A549 (cell line): Measurements from ENCODE around the gene RDH5. TPM values are rescaled to one million over a fixed set of nuclear protein-coding genes. Genes with fewer than 3 reads are reported as not detected.

Experiments used
- ATAC-seq, 2 experiments: fragments of 200-7000 bp in 1 of 2; fragments of >200 bp in 1 of 2; cut with Nextera tagmentation in 1 of 2; cut with Tn5 transposase in 1 of 2; 3 replicates each; pipeline versions ENCODE4 v1.8.0 to v1.9.1; 2018 to 2020; ENCODE audit warnings: mild to moderate bottlenecking in 1 of 2, moderate library complexity in 1 of 2
- CTCF ChIA-PET: fragments of 300-600 bp; sonication (Branson Sonifier 250); formaldehyde crosslinking; extraction: SDS; loops from one replicate; lab custom pipeline; 2021; ENCODE audit warnings: antibody characterized with exemption, inconsistent platforms; lab: Yijun Ruan, JAX
- POLR2A ChIA-PET: fragments of 350-600 bp; formaldehyde crosslinking; extraction: SDS; loops from one replicate; lab custom pipeline; 2021; ENCODE audit warnings: antibody characterized with exemption, inconsistent platforms; lab: Yijun Ruan, JAX
- DNase-seq, 2 experiments: peaks; one replicate each; pipeline versions ENCODE4 v3.0.0 to v3.0.0-alpha.2; 2011 to 2016; ENCODE audit warnings: low read depth in 1 of 2, low spot score in 1 of 2
- FAIRE-seq: peaks from 2 replicates; lab custom pipeline; 2011; peaks lifted over from hg19 to GRCh38; lab: Jason Lieb, UNC
- H3K27ac ChIP-seq, 2 experiments: fragments of >200 bp; sonication (Bioruptor Twin); formaldehyde crosslinking; 3 replicates each; pipeline ENCODE4 v1.5.1; 2016 to 2017
- H3K4me1 ChIP-seq: fragments of >200 bp; sonication (Bioruptor Twin); formaldehyde crosslinking; 3 replicates; pipeline ENCODE4 v1.6.1; 2016
- H3K4me2 ChIP-seq: fragments of >200 bp; sonication (Bioruptor Twin); formaldehyde crosslinking; 3 replicates; pipeline ENCODE4 v1.6.1; 2016
- H3K4me3 ChIP-seq: fragments of >200 bp; sonication (Bioruptor Twin); formaldehyde crosslinking; 3 replicates; pipeline ENCODE4 v1.5.1; 2016
- H3K9me3 ChIP-seq: fragments of >200 bp; sonication (Bioruptor Twin); formaldehyde crosslinking; 3 replicates; pipeline ENCODE4 v1.6.1; 2016
- BHLHE40 ChIP-seq: IDR thresholded peaks from 2 replicates; pipeline ENCODE4 v1.6.1; 2012; ENCODE audit warnings: low read depth, low read length, inconsistent platforms
- CBX8 ChIP-seq: fragments of 200-600 bp; sonication (generic); IDR thresholded peaks from 2 replicates; pipeline ENCODE4 v1.6.1; 2016
- CEBPB ChIP-seq, 2 experiments: fragments of >200 bp in 1 of 2; sonication (Bioruptor Twin) in 1 of 2; formaldehyde crosslinking in 1 of 2; IDR thresholded peaks; 2 replicates each; pipeline ENCODE4 v1.6.1; 2012 to 2016
- CHD2 ChIP-seq: fragments of 150-350 bp; IDR thresholded peaks from 2 replicates; pipeline ENCODE4 v1.6.1; 2014; ENCODE audit warnings: low read length; ENCODE audit not compliant: partially characterized antibody
- CHD4 ChIP-seq: fragments of 200-600 bp; sonication (generic); IDR thresholded peaks from 2 replicates; pipeline ENCODE4 v1.6.1; 2016; ENCODE audit warnings: antibody characterized with exemption, mild to moderate bottlenecking, borderline replicate concordance
- EHF ChIP-seq: fragments of 250-450 bp; sonication (Bioruptor Pico); IDR thresholded peaks from 2 replicates; pipeline ENCODE4 v1.5.0; 2020; ENCODE audit warnings: mild to moderate bottlenecking
- EP300 ChIP-seq, 2 experiments: fragments of >200 bp; sonication (Bioruptor Twin); formaldehyde crosslinking; IDR thresholded peaks; 2 replicates in 1 of 2; 3 replicates in 1 of 2; pipeline ENCODE4 v1.6.1; 2016 to 2017
- ESRRA ChIP-seq: fragments of 150-350 bp; IDR thresholded peaks from 2 replicates; pipeline ENCODE4 v1.6.1; 2014; ENCODE audit warnings: mild to moderate bottlenecking, low read length, borderline replicate concordance
- FOSL2 ChIP-seq, 2 experiments: fragments of 450-650 bp in 1 of 2; fragments of >200 bp in 1 of 2; sonication (Bioruptor Twin) in 1 of 2; formaldehyde crosslinking; IDR thresholded peaks; 2 replicates each; pipeline versions ENCODE4 v1.5.0 to v1.6.1; 2016 to 2020; ENCODE audit warnings: mild to moderate bottlenecking in 1 of 2, moderate library complexity in 1 of 2
- GATA3 ChIP-seq: IDR thresholded peaks from 2 replicates; pipeline ENCODE4 v1.6.1; 2012; ENCODE audit warnings: borderline replicate concordance
- HDAC2 ChIP-seq: fragments of 200-600 bp; sonication (generic); IDR thresholded peaks from 2 replicates; pipeline ENCODE4 v1.6.1; 2016
- HEYL ChIP-seq: fragments of 250-450 bp; sonication (Bioruptor Pico); IDR thresholded peaks from 2 replicates; pipeline ENCODE4 v1.8.0; 2021; ENCODE audit warnings: mild to moderate bottlenecking, moderate library complexity
- HOXA7 ChIP-seq: fragments of 250-450 bp; sonication (Bioruptor Pico); IDR thresholded peaks from 2 replicates; pipeline ENCODE4 v1.5.0; 2020; ENCODE audit warnings: mild to moderate bottlenecking, moderate library complexity
- HOXB5 ChIP-seq: fragments of 250-450 bp; sonication (Bioruptor Pico); IDR thresholded peaks from 2 replicates; pipeline ENCODE4 v1.5.0; 2020; ENCODE audit warnings: mild to moderate bottlenecking, moderate library complexity
- KDM1A ChIP-seq: fragments of 200-600 bp; sonication (generic); IDR thresholded peaks from 2 replicates; pipeline ENCODE4 v1.6.1; 2016; ENCODE audit warnings: low read depth, mild to moderate bottlenecking
- MAZ ChIP-seq: fragments of 150-350 bp; IDR thresholded peaks from 2 replicates; pipeline ENCODE4 v1.6.1; 2014; ENCODE audit warnings: antibody characterized with exemption, low read depth, low read length, borderline replicate concordance
- MYC ChIP-seq: IDR thresholded peaks from 2 replicates; pipeline ENCODE4 v1.6.1; 2012; ENCODE audit warnings: mild to moderate bottlenecking, inconsistent platforms, low read length, improper control_type of control experiment, borderline replicate concordance
- NFE2L2 ChIP-seq: fragments of 150-350 bp; conservative IDR thresholded peaks from 2 replicates; pipeline ENCODE4 v1.6.1; 2014; ENCODE audit warnings: low read length
- RARB ChIP-seq: fragments of 250-450 bp; sonication (Bioruptor Pico); IDR thresholded peaks from 2 replicates; pipeline ENCODE4 v1.8.0; 2021; ENCODE audit warnings: mild to moderate bottlenecking, moderate library complexity
- RCOR1 ChIP-seq: fragments of 150-350 bp; IDR thresholded peaks from 2 replicates; pipeline ENCODE4 v1.6.1; 2014; ENCODE audit warnings: antibody characterized with exemption, low read length, low read depth
- RFX5 ChIP-seq: fragments of 450-650 bp; IDR thresholded peaks from 2 replicates; pipeline ENCODE4 v1.7.1; 2014; ENCODE audit warnings: antibody characterized with exemption, mild to moderate bottlenecking, moderate library complexity
- ZSCAN20 ChIP-seq: fragments of 250-450 bp; sonication (Bioruptor Pico); IDR thresholded peaks from 2 replicates; pipeline ENCODE4 v1.8.0; 2022; ENCODE audit warnings: mild to moderate bottlenecking, moderate library complexity
- WGBS: methylation state at CpG from one replicate; pipeline ENCODE4 v1.1.6; 2017; ENCODE audit errors: missing lambda C conversion rate; 5-methylcytosine and 5-hydroxymethylcytosine counted together
- polyA plus RNA-seq, 4 experiments: library from polyadenylated mRNA; depleted of rRNA in 3 of 4; stranded (reverse); fragments of >200 nt; fragmentation: RNase III in 1 of 4; extraction: RNeasy Plus Mini Kit Qiagen cat#74134 plus additional on column Dnase treatment in 1 of 4; gene quantifications; 2 replicates in 3 of 4; 3 replicates in 1 of 4; pipeline ENCODE4 v1.2.3, GENCODE V29; 2011 to 2017
- TF ChIP-seq, protein P1 (sequence below): fragments of >200 bp; sonication (Bioruptor Twin); formaldehyde crosslinking; IDR thresholded peaks from 3 replicates; pipeline ENCODE4 v1.5.1; 2016
- TF ChIP-seq, protein P2 (sequence below): fragments of 450-650 bp; IDR thresholded peaks from 2 replicates; pipeline ENCODE4 v1.6.1; 2014; ENCODE audit warnings: antibody characterized with exemption
- TF ChIP-seq, protein P3 (sequence below): fragments of 200-600 bp; sonication (generic); IDR thresholded peaks from 2 replicates; pipeline ENCODE4 v1.6.1; 2016; ENCODE audit warnings: antibody characterized with exemption, mild to moderate bottlenecking, moderate library complexity
- TF ChIP-seq, protein P4 (sequence below): fragments of 150-350 bp; IDR thresholded peaks from 2 replicates; pipeline ENCODE4 v1.6.1; 2014; ENCODE audit warnings: low read depth, mild to moderate bottlenecking, low read length

Gene RDH5
- polyA plus RNA-seq, 2 of the 4 experiments (the other 2 are of a cell fraction), result 4.1 to 9.1 TPM

DNA sequence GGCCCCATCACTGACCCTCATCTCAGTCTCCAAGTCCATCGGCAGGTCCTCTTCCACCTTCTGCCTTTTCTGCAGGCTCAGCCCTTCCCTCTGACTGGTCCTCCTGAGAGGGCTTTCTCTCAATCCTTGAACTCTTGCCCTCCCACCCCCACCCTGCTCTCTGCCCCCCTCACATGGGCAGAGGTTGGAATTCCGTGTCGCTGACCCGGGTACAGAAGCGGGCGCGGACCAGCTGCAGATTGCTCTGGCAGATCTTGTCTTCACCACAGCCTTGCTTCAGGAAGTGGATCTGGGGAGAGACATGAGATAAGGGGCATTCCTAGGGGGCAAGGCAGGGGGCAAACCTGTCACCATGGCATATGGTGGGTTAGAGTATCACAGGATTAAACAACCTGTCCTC, 24.8 kb upstream of the RDH5 start:
- WGBS, result 46% methylated on average over 7 of the region's 7 CpGs
- no peak overlapping the region for H3K4me3 ChIP-seq

DNA sequence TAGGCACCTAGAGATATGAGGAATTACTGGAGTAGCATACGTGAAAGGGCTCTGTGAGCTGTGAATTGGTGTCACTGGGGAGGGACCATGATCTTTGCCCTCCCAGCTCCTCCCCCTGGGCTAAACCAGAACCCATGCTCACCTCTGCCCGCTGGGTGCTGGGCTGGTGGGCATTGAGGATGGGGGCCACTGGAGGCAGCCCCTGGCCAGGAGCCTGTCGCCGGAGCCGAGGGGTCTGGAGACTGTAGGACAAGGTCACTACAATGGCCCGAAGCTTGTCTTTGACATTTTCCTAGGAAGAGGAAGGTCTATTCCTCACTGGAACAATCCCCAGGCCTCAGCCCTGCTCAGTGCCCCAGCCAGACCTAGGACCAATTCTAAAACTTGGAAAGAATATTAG, 24.1 kb upstream of the RDH5 start:
- Histone ChIP-seq H3K9me3 (no peaks in the 10 kb centered on the region), H3K4me1 (no peaks in the 10 kb centered on the region), H3K4me2 (no peak overlapping the region), H3K27ac (no peak overlapping the region), H3K4me3 (no peak overlapping the region)
- CTCF ChIA-PET, result interaction anchor here (0.9 to 1.7 kb wide), 5 partner anchors 9 to 15 kb away, joined by 3 to 5 read pairs (median 3); a partner anchor contains a TSS
- no peak for DNase-seq
- no peak for FAIRE-seq
- 67% methylated on average over 6 of the region's 6 CpGs for WGBS
- ATAC-seq, result no peak
- TF ChIP-seq HEYL (CRISPR knock-in tag) (no peak), CBX8 (no peak), NFE2L2 (no peak), HOXB5 (CRISPR knock-in tag) (no peak), HDAC2 (no peak), CHD2 (no peak), MAZ (no peak), MYC (no peak)
- POLR2A ChIA-PET, result no interaction called here

More for the DNA sequence above, 24.8 kb upstream of the RDH5 start:
- no peak for TF ChIP-seq FOSL2 (IDR thresholded peaks at IDR 0.05)
- no peak for TF ChIP-seq FOSL2 (CRISPR knock-in tag; IDR thresholded peaks at IDR 0.05)
- no peak for TF ChIP-seq EHF
- TF ChIP-seq, protein P1, sequence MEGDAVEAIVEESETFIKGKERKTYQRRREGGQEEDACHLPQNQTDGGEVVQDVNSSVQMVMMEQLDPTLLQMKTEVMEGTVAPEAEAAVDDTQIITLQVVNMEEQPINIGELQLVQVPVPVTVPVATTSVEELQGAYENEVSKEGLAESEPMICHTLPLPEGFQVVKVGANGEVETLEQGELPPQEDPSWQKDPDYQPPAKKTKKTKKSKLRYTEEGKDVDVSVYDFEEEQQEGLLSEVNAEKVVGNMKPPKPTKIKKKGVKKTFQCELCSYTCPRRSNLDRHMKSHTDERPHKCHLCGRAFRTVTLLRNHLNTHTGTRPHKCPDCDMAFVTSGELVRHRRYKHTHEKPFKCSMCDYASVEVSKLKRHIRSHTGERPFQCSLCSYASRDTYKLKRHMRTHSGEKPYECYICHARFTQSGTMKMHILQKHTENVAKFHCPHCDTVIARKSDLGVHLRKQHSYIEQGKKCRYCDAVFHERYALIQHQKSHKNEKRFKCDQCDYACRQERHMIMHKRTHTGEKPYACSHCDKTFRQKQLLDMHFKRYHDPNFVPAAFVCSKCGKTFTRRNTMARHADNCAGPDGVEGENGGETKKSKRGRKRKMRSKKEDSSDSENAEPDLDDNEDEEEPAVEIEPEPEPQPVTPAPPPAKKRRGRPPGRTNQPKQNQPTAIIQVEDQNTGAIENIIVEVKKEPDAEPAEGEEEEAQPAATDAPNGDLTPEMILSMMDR, result no peak
- no peak for TF ChIP-seq MAZ
- TF ChIP-seq ESRRA, result no peak
- TF ChIP-seq KDM1A, result no peak
- TF ChIP-seq, protein P2, sequence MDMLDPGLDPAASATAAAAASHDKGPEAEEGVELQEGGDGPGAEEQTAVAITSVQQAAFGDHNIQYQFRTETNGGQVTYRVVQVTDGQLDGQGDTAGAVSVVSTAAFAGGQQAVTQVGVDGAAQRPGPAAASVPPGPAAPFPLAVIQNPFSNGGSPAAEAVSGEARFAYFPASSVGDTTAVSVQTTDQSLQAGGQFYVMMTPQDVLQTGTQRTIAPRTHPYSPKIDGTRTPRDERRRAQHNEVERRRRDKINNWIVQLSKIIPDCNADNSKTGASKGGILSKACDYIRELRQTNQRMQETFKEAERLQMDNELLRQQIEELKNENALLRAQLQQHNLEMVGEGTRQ, result no peak
- TF ChIP-seq CHD4, result no peak
- TF ChIP-seq, all 56 proteins: peak for 0
- Histone ChIP-seq H3K9me3 (no peaks in the 10 kb centered on the region), H3K4me2 (no peak overlapping the region), H3K27ac (no peak overlapping the region), H3K4me1 (no peaks in the 10 kb centered on the region)
- CTCF ChIA-PET, result interaction anchor here (1.3 to 1.7 kb wide), 2 partner anchors 10 to 14 kb away, joined by 5 read pairs; a partner anchor contains a TSS
- no peak for DNase-seq
- no peak for ATAC-seq
- POLR2A ChIA-PET, result no interaction called here
- FAIRE-seq, result no peak

DNA sequence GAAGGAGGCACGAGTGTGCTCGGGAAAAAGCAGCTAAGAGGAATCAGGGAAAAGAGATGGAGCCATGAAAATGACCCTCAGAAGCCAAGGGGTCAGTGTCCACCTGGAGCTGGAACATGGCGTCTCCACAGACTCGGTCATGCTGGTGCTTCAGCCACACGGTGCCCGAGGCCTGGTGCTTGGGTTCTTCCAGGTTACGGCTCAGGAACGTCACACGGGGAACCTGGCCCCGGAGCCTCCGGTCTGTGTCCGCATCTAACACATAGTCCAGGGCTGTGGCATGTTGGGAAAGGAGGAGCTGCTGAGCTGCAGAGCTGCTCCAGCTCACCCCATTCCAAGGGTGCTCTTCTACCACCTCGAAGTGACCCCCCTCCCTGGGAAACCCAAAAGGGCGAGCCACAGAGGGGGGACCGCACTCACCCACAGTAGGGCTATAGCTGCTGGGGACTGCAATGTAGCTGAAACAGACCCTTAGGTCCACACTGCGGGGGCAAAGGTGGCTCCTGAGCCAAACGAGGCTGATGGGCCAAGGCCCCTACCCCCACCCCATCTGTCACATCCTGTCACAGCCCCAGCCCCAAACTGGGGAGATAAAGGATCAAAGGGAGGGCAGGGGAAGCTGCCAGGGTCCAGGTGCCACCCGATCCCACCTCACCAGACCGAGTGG, 23.3 kb upstream of the RDH5 start:
- Histone ChIP-seq H3K27ac (no peak overlapping the region), H3K4me1 (no peaks in the 10 kb centered on the region), H3K4me2 (no peak overlapping the region), H3K9me3 (no peaks in the 10 kb centered on the region), H3K4me3 (no peak overlapping the region)
- WGBS, result 53% methylated on average over 17 of the region's 19 CpGs
- ATAC-seq (no peak), FAIRE-seq (no peak), DNase-seq (no peak)
- ChIA-PET POLR2A (no interaction called here), CTCF (interaction anchor here (1.1 to 1.7 kb wide), 5 partner anchors 9 to 15 kb away, joined by 3 to 5 read pairs (median 3); a partner anchor contains a TSS)
- TF ChIP-seq EP300 (IDR thresholded peaks at IDR 0.05) (no peak), GATA3 (no peak), CHD2 (no peak), HOXA7 (CRISPR knock-in tag) (no peak), RARB (CRISPR knock-in tag) (no peak), BHLHE40 (no peak), CEBPB (IDR thresholded peaks at IDR 0.05) (no peak), CHD4 (no peak), RFX5 (no peak), RCOR1 (no peak), CBX8 (no peak), ZSCAN20 (CRISPR knock-in tag) (no peak)
- TF ChIP-seq, protein P3, sequence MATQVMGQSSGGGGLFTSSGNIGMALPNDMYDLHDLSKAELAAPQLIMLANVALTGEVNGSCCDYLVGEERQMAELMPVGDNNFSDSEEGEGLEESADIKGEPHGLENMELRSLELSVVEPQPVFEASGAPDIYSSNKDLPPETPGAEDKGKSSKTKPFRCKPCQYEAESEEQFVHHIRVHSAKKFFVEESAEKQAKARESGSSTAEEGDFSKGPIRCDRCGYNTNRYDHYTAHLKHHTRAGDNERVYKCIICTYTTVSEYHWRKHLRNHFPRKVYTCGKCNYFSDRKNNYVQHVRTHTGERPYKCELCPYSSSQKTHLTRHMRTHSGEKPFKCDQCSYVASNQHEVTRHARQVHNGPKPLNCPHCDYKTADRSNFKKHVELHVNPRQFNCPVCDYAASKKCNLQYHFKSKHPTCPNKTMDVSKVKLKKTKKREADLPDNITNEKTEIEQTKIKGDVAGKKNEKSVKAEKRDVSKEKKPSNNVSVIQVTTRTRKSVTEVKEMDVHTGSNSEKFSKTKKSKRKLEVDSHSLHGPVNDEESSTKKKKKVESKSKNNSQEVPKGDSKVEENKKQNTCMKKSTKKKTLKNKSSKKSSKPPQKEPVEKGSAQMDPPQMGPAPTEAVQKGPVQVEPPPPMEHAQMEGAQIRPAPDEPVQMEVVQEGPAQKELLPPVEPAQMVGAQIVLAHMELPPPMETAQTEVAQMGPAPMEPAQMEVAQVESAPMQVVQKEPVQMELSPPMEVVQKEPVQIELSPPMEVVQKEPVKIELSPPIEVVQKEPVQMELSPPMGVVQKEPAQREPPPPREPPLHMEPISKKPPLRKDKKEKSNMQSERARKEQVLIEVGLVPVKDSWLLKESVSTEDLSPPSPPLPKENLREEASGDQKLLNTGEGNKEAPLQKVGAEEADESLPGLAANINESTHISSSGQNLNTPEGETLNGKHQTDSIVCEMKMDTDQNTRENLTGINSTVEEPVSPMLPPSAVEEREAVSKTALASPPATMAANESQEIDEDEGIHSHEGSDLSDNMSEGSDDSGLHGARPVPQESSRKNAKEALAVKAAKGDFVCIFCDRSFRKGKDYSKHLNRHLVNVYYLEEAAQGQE, result no peak
- TF ChIP-seq, protein P4, sequence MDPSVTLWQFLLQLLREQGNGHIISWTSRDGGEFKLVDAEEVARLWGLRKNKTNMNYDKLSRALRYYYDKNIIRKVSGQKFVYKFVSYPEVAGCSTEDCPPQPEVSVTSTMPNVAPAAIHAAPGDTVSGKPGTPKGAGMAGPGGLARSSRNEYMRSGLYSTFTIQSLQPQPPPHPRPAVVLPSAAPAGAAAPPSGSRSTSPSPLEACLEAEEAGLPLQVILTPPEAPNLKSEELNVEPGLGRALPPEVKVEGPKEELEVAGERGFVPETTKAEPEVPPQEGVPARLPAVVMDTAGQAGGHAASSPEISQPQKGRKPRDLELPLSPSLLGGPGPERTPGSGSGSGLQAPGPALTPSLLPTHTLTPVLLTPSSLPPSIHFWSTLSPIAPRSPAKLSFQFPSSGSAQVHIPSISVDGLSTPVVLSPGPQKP, result no peak
- TF ChIP-seq, protein P2, result no peak
